GM12878 (cell line): ENCODE data around the gene PDXP. TPM values are rescaled to one million over a fixed set of nuclear protein-coding genes. Genes with fewer than 3 reads are reported as not detected.

Experiments used
- ATAC-seq: fragments of 200-7000 bp; cut with Tn5 transposase; 3 replicates; pipeline ENCODE4 v1.9.1; 2020; ENCODE audit warnings: mild to moderate bottlenecking, moderate library complexity
- BruUV-seq: library from RNA; stranded (reverse); fragments of 400-500 nt; replicated peaks from 2 replicates; lab custom pipeline; 2021; lab: Mats Ljungman, UMichigan
- CTCF ChIA-PET: fragments of 300-600 bp; sonication (Branson Sonifier 250); formaldehyde crosslinking; extraction: SDS; loops from one replicate; lab custom pipeline; 2021; ENCODE audit warnings: inconsistent platforms; lab: Yijun Ruan, JAX
- POLR2A ChIA-PET: fragments of 350-600 bp; formaldehyde crosslinking; extraction: SDS; loops from one replicate; lab custom pipeline; 2021; ENCODE audit warnings: inconsistent platforms; lab: Charles Lee
- RAD21 ChIA-PET: fragments of 300-600 bp; sonication (Branson Sonifier 250); formaldehyde crosslinking; loops from one replicate; lab custom pipeline; 2023; ENCODE audit warnings: antibody characterized with exemption; ENCODE audit not compliant: unreplicated experiment; lab: Charles Lee
- SMC1A ChIA-PET: fragments of 300-600 bp; sonication (Branson Sonifier 250); formaldehyde crosslinking; loops from one replicate; lab custom pipeline; 2023; ENCODE audit not compliant: unreplicated experiment, uncharacterized antibody; lab: Charles Lee
- DNase-seq: peaks from one replicate; pipeline ENCODE4 v3.0.0-alpha.2; 2011; ENCODE audit warnings: low read depth, low spot score
- FAIRE-seq: peaks from 3 replicates; lab custom pipeline; 2011; peaks lifted over from hg19 to GRCh38; lab: Jason Lieb, UNC
- H2AFZ ChIP-seq: 2 replicates; pipeline ENCODE4 v1.6.0; 2011; ENCODE audit warnings: low read depth, low read length, control low read depth; ENCODE audit not compliant: control insufficient read depth
- H3K27ac ChIP-seq: 2 replicates; pipeline ENCODE4 v1.5.1; 2011; ENCODE audit warnings: control low read depth; ENCODE audit not compliant: control insufficient read depth, insufficient read depth
- H3K27me3 ChIP-seq, 2 experiments: replicated peaks in 1 of 2; 2 replicates each; pipeline versions ENCODE4 v1.6.0 to v1.6.1; 2011; ENCODE audit warnings: low read length in 1 of 2; ENCODE audit not compliant: control insufficient read depth in 2 of 2, insufficient read depth in 2 of 2
- H3K36me3 ChIP-seq, 2 experiments: 2 replicates each; pipeline ENCODE4 v1.5.1; 2011; ENCODE audit warnings: low read length in 1 of 2; ENCODE audit not compliant: control insufficient read depth in 2 of 2, insufficient read depth in 2 of 2
- H3K4me1 ChIP-seq: 2 replicates; pipeline ENCODE4 v1.6.1; 2011; ENCODE audit warnings: mild to moderate bottlenecking, low read length, moderate library complexity, mixed read lengths; ENCODE audit not compliant: control insufficient read depth, insufficient read depth
- H3K4me2 ChIP-seq: 2 replicates; pipeline ENCODE4 v1.6.0; 2011; ENCODE audit warnings: control low read depth; ENCODE audit not compliant: control insufficient read depth, insufficient read depth
- H3K4me3 ChIP-seq: fragments of 200-600 bp; sonication (generic); 2 replicates; pipeline ENCODE4 v1.5.1; 2016
- H3K79me2 ChIP-seq: 2 replicates; pipeline ENCODE4 v1.6.0; 2011; ENCODE audit warnings: low read length; ENCODE audit not compliant: control insufficient read depth, insufficient read depth
- H3K9ac ChIP-seq: 2 replicates; pipeline ENCODE4 v1.8.0; 2011; ENCODE audit warnings: low read length, control low read depth, mixed read lengths; ENCODE audit not compliant: control insufficient read depth, insufficient read depth
- H3K9me3 ChIP-seq: replicated peaks from 3 replicates; pipeline ENCODE4 v1.5.1; 2011; ENCODE audit warnings: mild to moderate bottlenecking, low read length; ENCODE audit not compliant: control insufficient read depth, insufficient read depth
- H4K20me1 ChIP-seq: 2 replicates; pipeline ENCODE4 v1.6.0; 2011; ENCODE audit not compliant: control insufficient read depth, insufficient read depth
- EZH2 ChIP-seq: IDR thresholded peaks from 2 replicates; pipeline ENCODE4 v1.6.1; 2012; ENCODE audit warnings: low read depth, mild to moderate bottlenecking, control low read depth, inconsistent platforms, low read length, borderline replicate concordance; ENCODE audit not compliant: control insufficient read depth
- HDGF ChIP-seq: fragments of 450-650 bp; IDR thresholded peaks from 2 replicates; pipeline ENCODE4 v1.6.1; 2016; ENCODE audit warnings: antibody characterized with exemption
- IKZF2 ChIP-seq, 2 experiments: fragments of 450-650 bp; IDR thresholded peaks; 2 replicates each; pipeline ENCODE4 v1.6.1; 2017; ENCODE audit warnings: mild to moderate bottlenecking in 2 of 2, moderate library complexity in 2 of 2
- MEF2A ChIP-seq: IDR thresholded peaks from 2 replicates; pipeline ENCODE4 v1.6.1; 2011; ENCODE audit warnings: low read depth, mild to moderate bottlenecking, low read length, moderate library complexity; ENCODE audit not compliant: insufficient read depth
- MEF2B ChIP-seq: fragments of 450-650 bp; IDR thresholded peaks from 2 replicates; pipeline ENCODE4 v1.6.1; 2018; ENCODE audit warnings: mild to moderate bottlenecking, moderate library complexity; ENCODE audit not compliant: partially characterized antibody, poor library complexity, severe bottlenecking
- MLLT1 ChIP-seq: fragments of 450-650 bp; IDR thresholded peaks from 2 replicates; pipeline ENCODE4 v1.6.1; 2016; ENCODE audit warnings: mild to moderate bottlenecking
- NFIC ChIP-seq: IDR thresholded peaks from 2 replicates; pipeline ENCODE4 v1.6.1; 2012; ENCODE audit warnings: low read depth, mild to moderate bottlenecking, inconsistent platforms, low read length, moderate library complexity
- STAT3 ChIP-seq: IDR thresholded peaks from 2 replicates; pipeline ENCODE4 v1.6.1; 2011; ENCODE audit warnings: low read depth, low read length, improper control_type of control experiment
- ZBED1 ChIP-seq: IDR thresholded peaks from 2 replicates; pipeline ENCODE4 v1.6.1; 2016; ENCODE audit warnings: borderline replicate concordance
- WGBS: methylation state at CpG from one replicate; pipeline ENCODE4 v1.1.6; 2016; ENCODE audit warnings: low lambda C conversion rate; ENCODE audit not compliant: insufficient replicate concordance, insufficient coverage; ENCODE audit errors: missing lambda C conversion rate; 5-methylcytosine and 5-hydroxymethylcytosine counted together
- in situ Hi-C: fragments of 300-500 bp; cut with MboI; formaldehyde crosslinking; loops from 9 replicates; pipeline ENCODE4 v1.14.3; 2018; ENCODE audit warnings: mixed read lengths
- intact Hi-C: fragments of 100-400 bp; cut with micrococcal nuclease; formaldehyde crosslinking; loops from one replicate; pipeline ENCODE4 v1.14.2; 2022; ENCODE audit not compliant: unreplicated experiment
- polyA plus RNA-seq, 11 experiments: library from polyadenylated mRNA; depleted of rRNA in 4 of 11; unstranded in 6 of 11; stranded (reverse) in 5 of 11; fragments of >200 nt; fragmentation: Nextera tagmentation in 4 of 11; fragmentation: Illumina TruSeq in 1 of 11; extraction: Ambion mirVana in 4 of 11; extraction: Trizol in 1 of 11; gene quantifications; 1 replicate in 1 of 11; 2 replicates in 10 of 11; pipeline versions ENCODE4 v1.2.1 to v1.2.3, GENCODE V29; 2011 to 2016; ENCODE audit warnings: inconsistent platforms in 2 of 11, missing spikeins in 2 of 11, low read depth in 1 of 11
- total RNA-seq, 4 experiments: library from RNA; depleted of rRNA in 3 of 4; stranded (reverse); fragments of >200 nt in 3 of 4; fragmentation: Illumina TruSeq in 1 of 4; extraction: Trizol in 1 of 4; gene quantifications; 2 replicates each; pipeline versions ENCODE4 v1.2.1 to v1.2.3, GENCODE V29; 2013 to 2021

PDXP gene
- total and polyA plus RNA-seq, 10 of the 15 experiments (the other 5 are each of a cell fraction or from before 2014, with no cell fraction given) = 4.4 to 56.7 (median 34.6) TPM

GRCh38 chr22:37627121-37627520 is 31.4 kb upstream of the PDXP start:
- no peak overlapping the region for H3K4me3 ChIP-seq
- ATAC-seq = peak; percentile 4
- intact Hi-C loops = no loop called here

More at GRCh38 chr22:37627121-37627520, 31.4 kb upstream of the PDXP start:
- ChIA-PET CTCF (interaction anchor here (0.6 to 14.9 kb wide), 7 partner anchors 9 to 397 kb away, joined by 3 to 275 read pairs (median 63); partner anchors contain the start of genes GGA1, LGALS1, NOL12 and PDXP), RAD21 (interaction anchor here (0.8 to 7.1 kb wide), 8 partner anchors 10 to 54 kb away, joined by 3 to 76 read pairs (median 10); partner anchors contain the start of genes LGALS1, PDXP and SH3BP1), SMC1A (interaction anchor here (0.9 to 5.9 kb wide), 14 partner anchors 8 to 57 kb away, joined by 3 to 69 read pairs (median 5); partner anchors contain the start of genes GGA1, PDXP and SH3BP1), POLR2A (interaction anchor here (0.6 to 5.0 kb wide), 13 partner anchors 9 to 217 kb away, joined by 3 to 45 read pairs (median 4); partner anchors contain the start of genes ANKRD54, GGA1, LGALS1 and PDXP)
- H3K4me2 ChIP-seq = peak overlapping the region; percentile 69
- H3K9ac ChIP-seq = no peak overlapping the region
- in situ Hi-C loops = loop anchor here (5.0 kb wide), 1 partner anchor 55 kb away; no protein-coding TSS in a partner anchor
- no peaks in the 10 kb centered on the region for H3K9me3 ChIP-seq
- FAIRE-seq (no peak), DNase-seq (no peak)
- no peak overlapping the region for H2AFZ ChIP-seq
- H3K27me3 ChIP-seq = no peaks in the 10 kb centered on the region
- no peaks in the 10 kb centered on the region for H3K79me2 ChIP-seq
- WGBS = 76% methylated on average over 6 of the region's 7 CpGs
- peaks cover 30% of the 10 kb centered on the region for H3K4me1 ChIP-seq
- peak overlapping the region; percentile 60 for H3K27ac ChIP-seq
- H4K20me1 ChIP-seq = no peaks in the 10 kb centered on the region
- no TSS peak for BruUV-seq
- TF ChIP-seq MEF2A = no peak
- TF ChIP-seq EZH2 = no peak
- no peak for TF ChIP-seq MEF2B
- no peak for TF ChIP-seq IKZF2 (IDR thresholded peaks at IDR 0.05)
- no peak for TF ChIP-seq STAT3
- TF ChIP-seq ZBED1 = no peak
- no peak for TF ChIP-seq HDGF
- no peak for TF ChIP-seq NFIC
- no peak for TF ChIP-seq MLLT1
- peaks cover 14 to 17% of the 10 kb centered on the region in 2 experiments; a peak in 3 of 4 replicates for H3K36me3 ChIP-seq
